HepG2 (cell line): Measurements from ENCODE around the gene GPER1. TPM values are rescaled to one million over a fixed set of nuclear protein-coding genes. Genes with fewer than 3 reads are reported as not detected.
A peak's percentile ranks its signal among the peaks of the same experiment; 100 is the strongest.

Experiments
- AKAP8 ChIP-seq: sonication (generic); formaldehyde crosslinking; IDR thresholded peaks from 2 replicates; pipeline ENCODE4 v1.5.1; 2020; ENCODE audit warnings: mild to moderate bottlenecking, missing genetic modification reagents
- CHCHD3 ChIP-seq: sonication (generic); formaldehyde crosslinking; IDR thresholded peaks from 2 replicates; pipeline ENCODE4 v1.8.0; 2022; ENCODE audit warnings: mild to moderate bottlenecking, missing genetic modification reagents, moderate library complexity
- ETV6 ChIP-seq: sonication (generic); formaldehyde crosslinking; conservative IDR thresholded peaks from 2 replicates; pipeline ENCODE4 v1.4.0; 2020; ENCODE audit warnings: missing genetic modification reagents
- KDM5B ChIP-seq: sonication (generic); formaldehyde crosslinking; IDR thresholded peaks from 2 replicates; pipeline ENCODE4 v1.4.0; 2020; ENCODE audit warnings: missing genetic modification reagents, mild to moderate bottlenecking, borderline replicate concordance
- MED1 ChIP-seq: sonication (generic); formaldehyde crosslinking; IDR thresholded peaks from 2 replicates; pipeline ENCODE4 v1.4.0; 2020; ENCODE audit warnings: missing genetic modification reagents
- MTF1 ChIP-seq: sonication (generic); formaldehyde crosslinking; IDR thresholded peaks from 2 replicates; pipeline ENCODE4 v1.5.0; 2020; ENCODE audit warnings: missing genetic modification reagents
- MYNN ChIP-seq: sonication (generic); formaldehyde crosslinking; IDR thresholded peaks from 2 replicates; pipeline ENCODE4 v1.4.0; 2020; ENCODE audit warnings: mild to moderate bottlenecking, low read depth, missing genetic modification reagents
- NR1H2 ChIP-seq: sonication (generic); formaldehyde crosslinking; IDR thresholded peaks from 2 replicates; pipeline ENCODE4 v1.8.1; 2022; ENCODE audit warnings: low read depth, missing genetic modification reagents, borderline replicate concordance
- PCBP1 ChIP-seq: fragments of 200-400 bp; formaldehyde crosslinking; IDR thresholded peaks from 2 replicates; pipeline ENCODE4 v1.6.1; 2017; ENCODE audit warnings: mild to moderate bottlenecking, low read depth, low read length, borderline replicate concordance
- RBM39 ChIP-seq: fragments of 200-400 bp; formaldehyde crosslinking; IDR thresholded peaks from one replicate; pipeline ENCODE4 v1.6.1; 2018; ENCODE audit warnings: antibody characterized with exemption, mild to moderate bottlenecking, low read depth, low read length; ENCODE audit not compliant: poor library complexity, severe bottlenecking
- RFXAP ChIP-seq: sonication (generic); formaldehyde crosslinking; IDR thresholded peaks from 2 replicates; pipeline ENCODE4 v1.4.0; 2020; ENCODE audit warnings: missing genetic modification reagents, borderline replicate concordance
- ZNF432 ChIP-seq: sonication (generic); formaldehyde crosslinking; IDR thresholded peaks from 2 replicates; pipeline ENCODE4 v1.5.0; 2020; ENCODE audit warnings: missing genetic modification reagents, mild to moderate bottlenecking, borderline replicate concordance
- ZNF44 ChIP-seq: sonication (generic); formaldehyde crosslinking; IDR thresholded peaks from 2 replicates; pipeline ENCODE4 v1.5.1; 2020; ENCODE audit warnings: mild to moderate bottlenecking, missing genetic modification reagents
- ZNF501 ChIP-seq: sonication (generic); formaldehyde crosslinking; IDR thresholded peaks from 2 replicates; pipeline ENCODE4 v1.5.1; 2020; ENCODE audit warnings: mild to moderate bottlenecking, moderate library complexity, missing genetic modification reagents
- ZNF850 ChIP-seq: sonication (generic); formaldehyde crosslinking; conservative IDR thresholded peaks from 2 replicates; pipeline ENCODE4 v1.9.0; 2021; ENCODE audit warnings: mild to moderate bottlenecking, missing genetic modification reagents
- polyA plus RNA-seq, 8 experiments: library from polyadenylated mRNA; depleted of rRNA in 3 of 8; stranded (reverse) in 7 of 8; unstranded in 1 of 8; fragments of >200 nt; fragmentation: Illumina TruSeq in 4 of 8; extraction: Trizol in 4 of 8; gene quantifications; 2 replicates each; pipeline versions ENCODE4 v1.2.1 to v1.2.3, GENCODE V29; 2011 to 2016; ENCODE audit warnings: low read depth in 4 of 8, missing spikeins in 1 of 8, mixed read lengths in 1 of 8; ENCODE audit not compliant: insufficient read depth in 1 of 8
- total RNA-seq, 5 experiments: library from RNA; depleted of rRNA; stranded (reverse); fragments of >200 nt; fragmentation: Illumina TruSeq; extraction: Trizol; gene quantifications; 2 replicates each; pipeline ENCODE4 v1.2.3, GENCODE V29; 2016; ENCODE audit warnings: low read depth in 1 of 5
- TF ChIP-seq, protein P1 (sequence below): sonication (generic); formaldehyde crosslinking; IDR thresholded peaks from 2 replicates; pipeline ENCODE4 v1.8.1; 2023; ENCODE audit warnings: mild to moderate bottlenecking, missing genetic modification reagents, borderline replicate concordance
- TF ChIP-seq, protein P2 (sequence below): sonication (generic); formaldehyde crosslinking; IDR thresholded peaks from 2 replicates; pipeline ENCODE4 v1.4.0; 2020; ENCODE audit warnings: missing genetic modification reagents, borderline replicate concordance
- TF ChIP-seq, protein P3 (sequence below): sonication (generic); formaldehyde crosslinking; IDR thresholded peaks from 2 replicates; pipeline ENCODE4 v1.4.0; 2020; ENCODE audit warnings: missing genetic modification reagents
- TF ChIP-seq, protein P4 (sequence below): fragments of 450-650 bp; IDR thresholded peaks from 2 replicates; pipeline ENCODE4 v1.6.1; 2016
- TF ChIP-seq, protein P5 (sequence below): sonication (generic); formaldehyde crosslinking; IDR thresholded peaks from 2 replicates; pipeline ENCODE4 v1.9.0; 2021; ENCODE audit warnings: missing genetic modification reagents, mild to moderate bottlenecking, borderline replicate concordance

GPER1 gene
- total and polyA plus RNA-seq, 2 of the 13 experiments (the other 11 are each of a cell fraction or from before 2014, with no cell fraction given): 12.7 to 19.7 TPM

DNA sequence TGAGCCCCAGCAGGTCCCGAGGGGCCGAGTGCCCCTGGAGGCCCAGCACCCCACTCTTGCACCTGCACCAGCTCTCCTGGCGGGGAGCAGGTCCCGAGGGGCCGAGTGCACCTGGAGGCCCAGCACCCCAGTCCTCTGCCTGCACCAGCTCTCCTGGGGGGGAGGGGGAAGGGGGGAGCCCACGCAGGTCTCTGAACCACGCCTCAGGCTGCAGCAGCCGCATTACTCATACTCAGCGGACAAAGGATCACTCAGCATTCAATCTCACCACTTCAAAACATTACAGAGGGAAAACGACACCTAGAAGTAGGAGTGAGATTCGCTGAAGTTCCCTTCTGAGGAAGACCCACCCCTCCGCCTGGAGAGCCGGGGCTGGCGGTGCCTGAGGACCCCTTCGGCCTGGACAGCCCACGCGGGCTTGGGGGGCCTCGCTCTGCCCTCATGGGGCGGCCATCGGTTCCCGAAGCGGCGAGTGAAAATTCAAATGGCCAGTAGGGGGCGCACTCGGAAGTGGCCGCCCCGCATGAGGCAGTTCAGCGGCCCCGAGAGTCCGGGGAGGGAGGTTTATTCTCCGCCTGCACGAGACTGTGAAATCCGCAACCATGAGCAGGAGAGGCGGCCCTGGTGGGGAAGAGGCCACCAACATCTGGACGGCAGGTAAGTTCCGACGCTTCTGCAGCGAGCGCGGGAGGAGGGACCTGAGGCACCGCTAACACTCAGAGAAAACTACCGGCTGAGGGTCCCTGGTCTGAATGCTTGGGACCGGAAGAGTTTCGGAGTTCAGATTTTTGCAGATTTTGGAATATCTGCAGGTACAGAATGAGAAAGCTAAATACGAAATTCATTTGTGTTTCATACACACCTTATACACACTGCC is 1.1 kb upstream of the GPER1 start (continued):
- TF ChIP-seq ZNF850 (CRISPR knock-in tag) (no peak), RBM39 (peak; percentile 86), NR1H2 (no peak), ZNF44 (CRISPR knock-in tag) (0 out of 2 replicates have a peak, but pooled peaks have one; percentile 21), KDM5B (CRISPR knock-in tag) (peak; percentile 88; the same call in 1 of the 2 replicates), AKAP8 (no peak), ZNF432 (CRISPR knock-in tag) (no peak; the same call in 1 of the 2 replicates), MTF1 (CRISPR knock-in tag) (no peak), MYNN (0 out of 2 replicates have a peak, but pooled peaks have one; percentile 75), PCBP1 (no peak), ETV6 (CRISPR knock-in tag) (0 out of 2 replicates have a peak, but pooled peaks have one; percentile 9), RFXAP (CRISPR knock-in tag) (0 out of 2 replicates have a peak, but pooled peaks have one; percentile 44), ZNF501 (CRISPR knock-in tag) (peak; percentile 92), MED1 (CRISPR knock-in tag) (peak; percentile 67), CHCHD3 (CRISPR knock-in tag) (no peak)
- TF ChIP-seq, protein P1, sequence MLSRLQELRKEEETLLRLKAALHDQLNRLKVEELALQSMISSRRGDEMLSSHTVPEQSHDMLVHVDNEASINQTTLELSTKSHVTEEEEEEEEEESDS (CRISPR knock-in tag): peak; percentile 45; the same call in 1 of the 2 replicates
- TF ChIP-seq, protein P2, sequence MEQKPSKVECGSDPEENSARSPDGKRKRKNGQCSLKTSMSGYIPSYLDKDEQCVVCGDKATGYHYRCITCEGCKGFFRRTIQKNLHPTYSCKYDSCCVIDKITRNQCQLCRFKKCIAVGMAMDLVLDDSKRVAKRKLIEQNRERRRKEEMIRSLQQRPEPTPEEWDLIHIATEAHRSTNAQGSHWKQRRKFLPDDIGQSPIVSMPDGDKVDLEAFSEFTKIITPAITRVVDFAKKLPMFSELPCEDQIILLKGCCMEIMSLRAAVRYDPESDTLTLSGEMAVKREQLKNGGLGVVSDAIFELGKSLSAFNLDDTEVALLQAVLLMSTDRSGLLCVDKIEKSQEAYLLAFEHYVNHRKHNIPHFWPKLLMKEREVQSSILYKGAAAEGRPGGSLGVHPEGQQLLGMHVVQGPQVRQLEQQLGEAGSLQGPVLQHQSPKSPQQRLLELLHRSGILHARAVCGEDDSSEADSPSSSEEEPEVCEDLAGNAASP (CRISPR knock-in tag): peak; percentile 62; the same call in 1 of the 2 replicates
- TF ChIP-seq, protein P3, sequence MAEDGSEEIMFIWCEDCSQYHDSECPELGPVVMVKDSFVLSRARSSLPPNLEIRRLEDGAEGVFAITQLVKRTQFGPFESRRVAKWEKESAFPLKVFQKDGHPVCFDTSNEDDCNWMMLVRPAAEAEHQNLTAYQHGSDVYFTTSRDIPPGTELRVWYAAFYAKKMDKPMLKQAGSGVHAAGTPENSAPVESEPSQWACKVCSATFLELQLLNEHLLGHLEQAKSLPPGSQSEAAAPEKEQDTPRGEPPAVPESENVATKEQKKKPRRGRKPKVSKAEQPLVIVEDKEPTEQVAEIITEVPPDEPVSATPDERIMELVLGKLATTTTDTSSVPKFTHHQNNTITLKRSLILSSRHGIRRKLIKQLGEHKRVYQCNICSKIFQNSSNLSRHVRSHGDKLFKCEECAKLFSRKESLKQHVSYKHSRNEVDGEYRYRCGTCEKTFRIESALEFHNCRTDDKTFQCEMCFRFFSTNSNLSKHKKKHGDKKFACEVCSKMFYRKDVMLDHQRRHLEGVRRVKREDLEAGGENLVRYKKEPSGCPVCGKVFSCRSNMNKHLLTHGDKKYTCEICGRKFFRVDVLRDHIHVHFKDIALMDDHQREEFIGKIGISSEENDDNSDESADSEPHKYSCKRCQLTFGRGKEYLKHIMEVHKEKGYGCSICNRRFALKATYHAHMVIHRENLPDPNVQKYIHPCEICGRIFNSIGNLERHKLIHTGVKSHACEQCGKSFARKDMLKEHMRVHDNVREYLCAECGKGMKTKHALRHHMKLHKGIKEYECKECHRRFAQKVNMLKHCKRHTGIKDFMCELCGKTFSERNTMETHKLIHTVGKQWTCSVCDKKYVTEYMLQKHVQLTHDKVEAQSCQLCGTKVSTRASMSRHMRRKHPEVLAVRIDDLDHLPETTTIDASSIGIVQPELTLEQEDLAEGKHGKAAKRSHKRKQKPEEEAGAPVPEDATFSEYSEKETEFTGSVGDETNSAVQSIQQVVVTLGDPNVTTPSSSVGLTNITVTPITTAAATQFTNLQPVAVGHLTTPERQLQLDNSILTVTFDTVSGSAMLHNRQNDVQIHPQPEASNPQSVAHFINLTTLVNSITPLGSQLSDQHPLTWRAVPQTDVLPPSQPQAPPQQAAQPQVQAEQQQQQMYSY (CRISPR knock-in tag): no peak
- TF ChIP-seq, protein P4, sequence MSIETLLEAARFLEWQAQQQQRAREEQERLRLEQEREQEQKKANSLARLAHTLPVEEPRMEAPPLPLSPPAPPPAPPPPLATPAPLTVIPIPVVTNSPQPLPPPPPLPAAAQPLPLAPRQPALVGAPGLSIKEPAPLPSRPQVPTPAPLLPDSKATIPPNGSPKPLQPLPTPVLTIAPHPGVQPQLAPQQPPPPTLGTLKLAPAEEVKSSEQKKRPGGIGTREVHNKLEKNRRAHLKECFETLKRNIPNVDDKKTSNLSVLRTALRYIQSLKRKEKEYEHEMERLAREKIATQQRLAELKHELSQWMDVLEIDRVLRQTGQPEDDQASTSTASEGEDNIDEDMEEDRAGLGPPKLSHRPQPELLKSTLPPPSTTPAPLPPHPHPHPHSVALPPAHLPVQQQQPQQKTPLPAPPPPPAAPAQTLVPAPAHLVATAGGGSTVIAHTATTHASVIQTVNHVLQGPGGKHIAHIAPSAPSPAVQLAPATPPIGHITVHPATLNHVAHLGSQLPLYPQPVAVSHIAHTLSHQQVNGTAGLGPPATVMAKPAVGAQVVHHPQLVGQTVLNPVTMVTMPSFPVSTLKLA: no peak
- TF ChIP-seq, protein P5, sequence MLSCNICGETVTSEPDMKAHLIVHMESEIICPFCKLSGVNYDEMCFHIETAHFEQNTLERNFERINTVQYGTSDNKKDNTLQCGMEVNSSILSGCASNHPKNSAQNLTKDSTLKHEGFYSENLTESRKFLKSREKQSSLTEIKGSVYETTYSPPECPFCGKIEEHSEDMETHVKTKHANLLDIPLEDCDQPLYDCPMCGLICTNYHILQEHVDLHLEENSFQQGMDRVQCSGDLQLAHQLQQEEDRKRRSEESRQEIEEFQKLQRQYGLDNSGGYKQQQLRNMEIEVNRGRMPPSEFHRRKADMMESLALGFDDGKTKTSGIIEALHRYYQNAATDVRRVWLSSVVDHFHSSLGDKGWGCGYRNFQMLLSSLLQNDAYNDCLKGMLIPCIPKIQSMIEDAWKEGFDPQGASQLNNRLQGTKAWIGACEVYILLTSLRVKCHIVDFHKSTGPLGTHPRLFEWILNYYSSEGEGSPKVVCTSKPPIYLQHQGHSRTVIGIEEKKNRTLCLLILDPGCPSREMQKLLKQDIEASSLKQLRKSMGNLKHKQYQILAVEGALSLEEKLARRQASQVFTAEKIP: no peak
